ENCODE results near the gene TTLL1.
A peak's percentile ranks its signal among the peaks of the same experiment; 100 is the strongest.

TTLL1 gene

GRCh38 chr22:43088984-43089717 lies at the start of gene TTLL1:
Gene TTLL1 (minus strand): TSS chr22:43089391. CDS start chr22:43075586, 13,805 bp downstream.
- peak; percentile 79 for DNase-seq (ENCODE audit: low spot score)

- DNase-seq (ENCODE audit: low spot score) = no peak
Measured at GRCh38 chr22:43136801-43137200, 47.6 kb upstream of the TTLL1 start.

- DNase-seq (ENCODE audit: low spot score) = no peak
Measured at GRCh38 chr22:43136255-43136654, 47.1 kb upstream of the TTLL1 start.

- no peak for DNase-seq (ENCODE audit: low spot score)
Measured at GRCh38 chr22:43135565-43135964, 46.4 kb upstream of the TTLL1 start.

- no peak for DNase-seq (ENCODE audit: low spot score)
Measured at GRCh38 chr22:43134553-43134952, 45.4 kb upstream of the TTLL1 start.

- no peak for DNase-seq (ENCODE audit: low spot score)
Measured at GRCh38 chr22:43133401-43133800, 44.2 kb upstream of the TTLL1 start.

- DNase-seq (ENCODE audit: low spot score) = no peak
Measured at GRCh38 chr22:43131773-43132501, 42.7 kb upstream of the TTLL1 start.

GRCh38 chr22:43129426-43130425 lies 40.5 kb upstream of the TTLL1 start:
- DNase-seq (ENCODE audit: low spot score) = no peak

- no peak for DNase-seq (ENCODE audit: low spot score)
Measured at GRCh38 chr22:43128928-43129424, 39.8 kb upstream of the TTLL1 start.

GRCh38 chr22:43128116-43128515 lies 38.9 kb upstream of the TTLL1 start:
- DNase-seq (ENCODE audit: low spot score) = no peak

- DNase-seq (ENCODE audit: low spot score) = no peak
Measured at GRCh38 chr22:43127166-43127908, 38.1 kb upstream of the TTLL1 start.

- DNase-seq (ENCODE audit: low spot score) = no peak
Measured at GRCh38 chr22:43126501-43127165, 37.4 kb upstream of the TTLL1 start.

GRCh38 chr22:43118953-43119458 lies 29.8 kb upstream of the TTLL1 start:
- DNase-seq (ENCODE audit: low spot score) = no peak

- DNase-seq (ENCODE audit: low spot score) = no peak
Measured at GRCh38 chr22:43118024-43118849, 29.0 kb upstream of the TTLL1 start.

- DNase-seq (ENCODE audit: low spot score) = no peak
Measured at GRCh38 chr22:43116932-43117331, 27.7 kb upstream of the TTLL1 start.

GRCh38 chr22:43114958-43115357 lies 25.8 kb upstream of the TTLL1 start:
- DNase-seq (ENCODE audit: low spot score) = no peak

- no peak for DNase-seq (ENCODE audit: low spot score)
Measured at GRCh38 chr22:43113526-43114251, 24.5 kb upstream of the TTLL1 start.

GRCh38 chr22:43110927-43111623 lies 21.9 kb upstream of the TTLL1 start:
- DNase-seq (ENCODE audit: low spot score) = no peak
